HG03135 (cell line): ENCODE measurements around the gene HS6ST1.
A peak's percentile ranks its signal among the peaks of the same experiment; 100 is the strongest.

ENCODE experiments used
- ATAC-seq: cut with Tn5 transposase; IDR thresholded peaks from one replicate; pipeline ENCODE4 v1.9.1; 2021; ENCODE audit warnings: mild to moderate bottlenecking, moderate library complexity; ENCODE audit not compliant: unreplicated experiment

HS6ST1 gene

GRCh38 chr2:128318776-128319464 lies at the start of gene HS6ST1:
HS6ST1 (minus strand) TSS chr2:128318868; CDS start chr2:128318563, 305 bp downstream.
- ATAC-seq, result peak; percentile 62

GRCh38 chr2:128367601-128368359 lies 49.1 kb upstream of the HS6ST1 start:
- no peak for ATAC-seq

- ATAC-seq, result no peak
Observed at GRCh38 chr2:128366713-128367511, 48.2 kb upstream of the HS6ST1 start.

- ATAC-seq, result no peak
Observed at GRCh38 chr2:128365217-128365905, 46.7 kb upstream of the HS6ST1 start.

- no peak for ATAC-seq
Observed at GRCh38 chr2:128364441-128364911, 45.8 kb upstream of the HS6ST1 start.

GRCh38 chr2:128363934-128364361 lies 45.3 kb upstream of the HS6ST1 start:
- no peak for ATAC-seq

- no peak for ATAC-seq
Observed at GRCh38 chr2:128362889-128363228, 44.2 kb upstream of the HS6ST1 start.

- no peak for ATAC-seq
Observed at GRCh38 chr2:128362176-128362888, 43.7 kb upstream of the HS6ST1 start.

GRCh38 chr2:128361376-128362131 lies 42.9 kb upstream of the HS6ST1 start:
- no peak for ATAC-seq

- ATAC-seq, result no peak
Observed at GRCh38 chr2:128360711-128361110, 42.0 kb upstream of the HS6ST1 start.

- no peak for ATAC-seq
Observed at GRCh38 chr2:128359841-128360240, 41.2 kb upstream of the HS6ST1 start.

GRCh38 chr2:128358941-128359731 lies 40.5 kb upstream of the HS6ST1 start:
- ATAC-seq, result no peak

GRCh38 chr2:128357506-128358370 lies 39.1 kb upstream of the HS6ST1 start:
- no peak for ATAC-seq

- no peak for ATAC-seq
Observed at GRCh38 chr2:128356127-128356526, 37.5 kb upstream of the HS6ST1 start.

- no peak for ATAC-seq
Observed at GRCh38 chr2:128354726-128355470, 36.2 kb upstream of the HS6ST1 start.

- no peak for ATAC-seq
Observed at GRCh38 chr2:128354161-128354560, 35.5 kb upstream of the HS6ST1 start.

GRCh38 chr2:128350736-128351135 lies 32.1 kb upstream of the HS6ST1 start:
- no peak for ATAC-seq
